NCI-H1694 (cell line): ENCODE data around the gene MCAT.
"Not testable (repeated sequence)": the region's sequence is repeated elsewhere in the genome, so short reads cannot be mapped to it uniquely, and the experiment has no call there.

Source experiments
- DNase-seq: peaks from one replicate; lab custom pipeline; 2025; lab: John Stamatoyannopoulos, UW

The MCAT gene

GRCh38 chr22:43127166-43127908 lies 15.9 kb downstream of the MCAT start:
- DNase-seq: no peak

DNA sequence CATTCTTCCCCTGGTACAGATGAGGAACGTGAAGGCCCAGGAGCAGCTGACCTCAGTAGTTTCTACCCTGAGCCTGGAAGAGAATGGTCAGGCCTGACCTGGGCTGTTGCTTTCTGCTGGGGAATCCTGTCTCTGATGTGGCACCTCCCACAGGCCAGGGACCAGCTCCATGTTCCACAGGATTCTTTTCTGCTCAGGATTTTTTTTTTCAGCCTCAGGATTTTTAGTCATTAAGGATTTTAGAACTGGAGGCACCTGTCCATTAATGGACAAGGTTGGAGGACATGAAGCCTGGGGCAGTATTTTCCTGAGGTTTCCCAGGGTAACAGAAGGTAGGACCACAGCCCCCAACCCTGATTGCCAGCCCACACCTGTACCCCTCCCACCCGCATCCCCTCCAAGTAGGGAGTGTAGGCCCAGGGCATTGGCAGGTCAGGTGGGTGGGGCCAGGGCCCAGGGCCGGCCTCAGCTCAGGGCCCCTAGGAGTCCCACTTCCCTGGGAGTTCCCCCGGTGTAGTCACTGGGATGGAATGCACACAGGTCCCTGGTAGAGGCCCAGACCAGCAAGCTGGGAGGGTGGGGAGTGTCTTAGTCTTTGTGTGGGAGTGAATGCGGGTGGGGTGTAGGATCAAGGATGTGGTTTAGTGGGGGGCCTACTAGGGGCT lies 16.6 kb downstream of the MCAT start:
- DNase-seq: no peak

DNA sequence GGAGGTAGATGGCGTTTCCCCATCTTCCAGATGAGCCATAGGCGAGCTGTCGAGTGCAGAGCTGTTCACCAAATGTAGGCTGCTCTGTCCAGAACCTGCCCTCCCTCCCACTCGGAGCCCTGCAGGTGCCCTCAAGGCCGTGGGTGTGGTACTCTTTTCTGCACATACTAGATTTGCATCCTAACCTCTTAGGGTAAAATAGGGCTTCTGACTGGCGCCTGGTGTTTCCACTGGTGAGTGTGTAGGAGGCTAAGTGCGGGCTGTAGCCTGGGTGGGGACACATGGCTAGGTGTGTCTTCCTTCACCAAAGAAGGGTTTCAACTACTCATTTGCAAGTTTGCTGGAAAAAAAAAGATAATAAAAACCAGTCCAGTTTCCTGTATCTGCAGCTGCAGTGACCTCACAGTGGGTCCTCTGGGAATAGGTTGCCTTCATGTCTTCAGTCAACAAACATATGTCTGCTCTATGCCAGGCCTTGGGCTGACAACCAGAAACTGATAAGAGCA lies 24.2 kb downstream of the MCAT start:
- no peak for DNase-seq

DNA sequence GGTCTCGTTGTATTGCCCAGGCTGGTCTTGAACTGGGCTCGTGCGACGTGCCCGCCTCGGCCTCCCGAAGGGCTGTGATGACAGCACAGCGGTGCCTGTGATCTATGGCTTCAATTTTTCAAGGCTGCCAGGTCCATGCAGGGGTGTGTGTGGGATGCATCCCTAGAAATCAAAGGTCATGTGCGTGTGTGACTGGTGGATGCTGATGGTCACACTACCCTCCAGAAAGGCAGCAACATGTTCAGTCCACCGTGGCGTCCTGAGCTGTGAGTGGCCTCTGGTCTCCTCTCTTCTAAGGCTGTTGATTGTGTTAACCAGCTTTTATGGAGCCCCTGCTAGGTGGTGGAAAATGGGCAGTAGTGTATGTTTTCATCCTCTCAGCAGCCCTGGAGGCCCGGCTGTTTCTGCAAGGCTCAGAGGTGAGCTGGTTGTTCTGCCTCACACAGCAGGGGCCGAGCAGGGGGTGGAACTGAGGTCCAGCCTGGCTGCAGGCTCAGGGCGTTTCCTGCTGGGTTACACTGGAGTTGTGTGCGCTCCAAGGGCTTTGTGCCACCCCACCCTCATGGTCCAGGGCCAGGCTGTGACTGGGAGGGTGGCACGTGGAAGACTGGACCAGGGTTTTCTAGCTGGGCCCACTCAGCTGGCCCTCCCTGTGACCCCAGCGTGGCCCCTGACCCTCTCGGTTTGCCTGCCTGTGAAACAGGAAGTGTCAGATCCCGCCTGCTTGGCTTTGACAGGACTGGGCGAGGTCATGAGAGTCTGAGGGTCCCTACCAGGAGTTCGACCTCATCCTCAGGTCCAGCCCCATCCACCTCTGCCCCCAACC lies 25.0 kb downstream of the MCAT start:
- no peak for DNase-seq

DNA sequence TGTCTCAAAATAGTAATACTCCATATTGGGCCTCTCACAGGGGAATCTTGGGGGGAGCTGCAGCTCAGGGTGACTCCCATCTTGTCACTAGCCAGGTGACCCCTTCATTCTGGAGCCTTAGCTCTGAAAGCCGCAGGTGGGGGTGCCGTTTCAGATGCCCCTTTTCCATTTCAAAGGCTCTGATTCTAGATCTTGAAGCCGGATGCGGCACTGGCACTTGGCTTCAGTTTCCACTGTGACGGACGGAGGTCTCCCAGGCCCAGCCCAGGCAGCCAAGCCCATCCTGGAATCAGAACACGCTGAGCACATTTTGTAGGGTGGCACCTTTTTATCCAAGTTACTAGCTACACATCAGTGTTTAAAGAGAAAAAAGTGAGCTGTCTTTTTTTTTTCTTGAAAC lies 26.3 kb downstream of the MCAT start:
- no peak for DNase-seq

DNA sequence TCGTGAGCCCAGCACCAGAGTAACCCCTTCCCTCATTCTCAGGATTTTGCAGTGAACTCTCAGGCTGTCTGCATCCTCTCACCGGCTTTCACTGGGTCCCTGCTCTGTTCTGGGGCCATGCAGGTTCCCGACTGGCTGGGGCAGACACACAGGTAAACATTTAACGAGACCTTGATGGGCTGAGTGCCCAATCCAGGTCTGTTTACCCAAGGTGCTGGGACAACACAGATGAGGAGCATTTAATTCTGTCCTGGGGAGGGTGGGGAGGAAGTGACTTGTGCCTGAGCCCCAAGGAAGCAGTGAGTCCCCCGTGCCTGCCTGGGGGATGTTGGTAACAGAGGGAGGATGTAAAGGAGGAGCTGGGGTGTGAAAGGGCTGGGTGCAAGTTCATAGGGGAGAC lies 28.2 kb downstream of the MCAT start:
- no peak for DNase-seq

GRCh38 chr22:43113526-43114251 lies 29.5 kb downstream of the MCAT start:
- no peak for DNase-seq

GRCh38 chr22:43110927-43111623 lies 32.1 kb downstream of the MCAT start:
- no peak for DNase-seq

GRCh38 chr22:43110444-43110926 lies 32.7 kb downstream of the MCAT start, which contains the start of gene BIK:
Gene BIK, plus strand, starts transcription at chr22:43110750. Its CDS starts 13,273 bp downstream, at chr22:43124023.
- DNase-seq: peak; percentile 26

DNA sequence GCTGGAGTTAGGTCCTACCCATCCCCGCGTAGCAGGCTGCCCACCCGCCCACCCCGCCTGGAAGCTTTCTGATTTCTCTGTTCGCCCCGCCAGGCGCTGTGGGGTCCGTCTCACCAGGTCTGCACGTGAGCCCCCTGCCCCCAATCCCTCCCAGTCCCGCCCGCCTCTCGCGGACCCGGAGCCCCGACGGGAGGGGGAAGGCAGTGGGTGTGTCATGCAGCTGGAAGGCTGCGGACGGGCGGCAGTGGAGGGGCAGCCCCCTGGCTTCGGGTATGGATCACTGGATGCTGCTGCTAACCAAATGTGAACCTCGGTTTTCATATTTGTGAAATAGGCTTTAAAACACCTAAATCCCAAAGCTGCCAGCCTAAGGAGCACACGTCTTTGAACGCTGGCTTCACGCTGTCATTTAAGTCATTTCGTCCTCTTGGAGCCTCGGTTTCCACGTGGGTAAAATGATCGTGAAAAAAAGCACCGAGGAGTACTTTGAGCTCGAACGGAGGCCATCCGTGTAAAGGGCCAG lies 33.2 kb downstream of the MCAT start:
- no peak for DNase-seq

DNA sequence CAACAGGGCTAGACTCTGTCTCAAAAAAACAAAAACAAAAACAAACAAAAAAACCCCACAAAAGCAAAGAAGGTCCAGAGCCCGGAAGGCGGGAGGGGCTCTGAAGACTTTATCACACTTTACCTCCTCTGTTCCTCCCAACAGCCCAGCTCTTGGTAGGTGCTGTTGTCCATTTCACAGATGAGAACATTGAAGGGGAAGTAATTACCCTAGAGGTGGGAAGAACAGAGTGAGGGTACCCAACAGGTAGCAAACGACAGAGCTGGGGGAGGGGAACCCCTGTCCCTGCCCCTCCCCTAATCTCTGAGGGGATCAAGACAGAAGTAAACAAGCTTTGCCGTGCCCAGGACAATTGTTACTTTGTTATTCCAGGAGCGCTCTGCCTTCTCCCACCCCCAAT lies 33.7 kb downstream of the MCAT start:
- no peak for DNase-seq

- DNase-seq: no peak
Measured at GRCh38 chr22:43106302-43106701, 36.9 kb downstream of the MCAT start.

DNA sequence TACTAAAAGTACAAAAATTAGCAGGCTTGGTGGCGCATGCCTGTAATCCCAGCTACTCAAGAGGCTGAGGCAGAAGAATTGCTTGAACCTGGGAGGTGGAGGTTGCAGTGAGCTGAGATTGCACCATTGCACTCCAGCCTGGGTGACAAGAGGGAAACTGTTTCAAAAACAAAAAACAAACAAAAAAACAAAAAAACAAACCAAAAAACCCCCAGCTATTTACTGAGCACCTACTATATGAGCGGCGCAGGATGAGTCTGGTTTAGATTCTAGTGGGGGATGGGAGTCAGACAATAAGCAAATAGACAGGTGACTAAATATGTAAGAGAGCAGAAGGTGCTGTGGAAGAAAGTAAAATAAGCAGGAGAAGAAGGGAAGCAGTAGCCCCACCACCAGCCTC lies 38.2 kb downstream of the MCAT start:
- DNase-seq: not testable (repeated sequence)

DNA sequence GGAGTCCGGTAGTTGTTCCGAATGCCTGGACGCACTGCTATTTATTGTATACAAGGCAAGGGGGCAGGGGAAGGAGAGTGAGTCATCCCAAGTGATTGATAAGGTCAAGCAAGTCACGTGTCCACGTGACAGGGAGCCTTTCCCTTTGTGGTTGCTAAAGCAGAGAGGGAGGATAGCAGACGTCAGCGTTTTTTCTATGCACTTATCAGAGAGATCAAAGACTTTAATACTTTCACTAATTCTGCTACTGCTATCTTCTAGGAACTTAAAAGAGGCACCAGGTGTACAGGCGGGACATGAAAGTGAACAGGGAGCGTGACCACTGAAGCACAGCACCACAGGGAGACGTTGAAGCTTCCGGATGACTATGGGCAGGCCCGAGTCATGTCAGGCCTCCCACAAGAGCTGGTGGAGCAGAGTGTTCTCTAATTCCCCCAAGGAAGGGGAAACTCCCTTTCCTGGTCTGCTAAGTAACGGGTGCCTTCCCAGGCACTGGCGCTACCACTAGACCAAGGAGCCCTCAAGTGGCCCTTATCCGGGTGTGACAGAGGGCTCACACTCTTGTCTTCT lies 39.1 kb downstream of the MCAT start:
- not testable (repeated sequence) for DNase-seq

DNA sequence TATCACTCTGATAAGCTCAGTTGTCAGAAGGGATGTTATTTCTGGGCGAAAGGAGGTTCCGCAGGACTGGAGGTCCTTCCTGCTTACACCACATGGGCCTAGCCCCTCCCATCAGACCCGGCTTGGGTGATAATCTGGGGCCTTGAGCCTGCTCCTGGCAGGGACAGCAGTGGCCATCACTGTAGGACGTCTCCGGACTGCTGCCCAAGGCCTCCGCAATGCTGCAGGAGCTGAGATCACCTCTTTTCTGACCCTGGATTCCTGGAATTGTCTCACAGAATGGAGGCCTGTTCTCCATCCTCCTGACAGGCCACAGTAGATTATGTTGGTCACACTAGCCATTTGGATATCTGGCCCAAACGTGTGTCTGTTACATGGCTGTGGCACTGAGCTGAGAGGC lies 41.9 kb downstream of the MCAT start:
- DNase-seq: no peak

DNA sequence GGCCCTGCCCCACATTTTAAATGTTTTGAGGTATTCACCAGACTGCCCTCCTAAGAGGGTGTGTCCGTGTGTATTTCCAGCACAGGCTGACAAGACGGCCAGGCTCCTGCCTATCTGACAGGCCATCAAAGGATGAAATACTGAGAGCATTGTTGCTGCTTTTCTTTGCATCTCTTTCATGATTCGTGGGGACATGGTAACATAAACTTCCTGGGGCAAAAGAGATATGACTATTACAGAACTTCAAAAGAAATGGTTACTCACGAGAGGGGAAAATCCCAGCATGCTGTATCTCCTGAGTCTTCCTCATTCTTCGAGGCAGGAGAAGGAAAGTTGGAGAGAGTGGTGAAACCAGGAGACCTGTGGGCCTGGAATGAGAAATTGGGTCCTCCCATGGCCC lies 43.0 kb downstream of the MCAT start:
- no peak for DNase-seq

- DNase-seq: no peak
Measured at GRCh38 chr22:43099095-43099494, 44.1 kb downstream of the MCAT start.

GRCh38 chr22:43098356-43098755 lies 44.8 kb downstream of the MCAT start:
- no peak for DNase-seq

DNA sequence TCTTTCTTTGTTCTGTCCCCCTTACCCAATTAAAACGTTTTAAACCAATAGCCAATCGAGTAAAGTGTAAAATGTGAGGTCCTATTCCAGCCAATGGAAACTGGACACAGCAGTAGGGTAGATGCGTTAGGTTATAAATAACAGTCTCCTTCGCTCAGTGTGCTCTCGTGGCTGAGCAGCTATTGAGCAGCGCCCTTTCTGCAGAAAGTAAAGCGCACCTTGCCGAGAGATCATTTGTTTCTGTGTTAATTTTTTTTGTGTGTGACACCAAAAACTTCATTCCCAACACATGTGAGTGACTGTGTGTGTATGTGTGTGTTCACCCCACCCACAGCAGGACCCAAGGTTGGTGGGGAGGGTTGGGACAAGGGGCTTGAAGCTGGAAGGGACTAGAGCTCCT lies 46.8 kb downstream of the MCAT start:
- DNase-seq: no peak

DNA sequence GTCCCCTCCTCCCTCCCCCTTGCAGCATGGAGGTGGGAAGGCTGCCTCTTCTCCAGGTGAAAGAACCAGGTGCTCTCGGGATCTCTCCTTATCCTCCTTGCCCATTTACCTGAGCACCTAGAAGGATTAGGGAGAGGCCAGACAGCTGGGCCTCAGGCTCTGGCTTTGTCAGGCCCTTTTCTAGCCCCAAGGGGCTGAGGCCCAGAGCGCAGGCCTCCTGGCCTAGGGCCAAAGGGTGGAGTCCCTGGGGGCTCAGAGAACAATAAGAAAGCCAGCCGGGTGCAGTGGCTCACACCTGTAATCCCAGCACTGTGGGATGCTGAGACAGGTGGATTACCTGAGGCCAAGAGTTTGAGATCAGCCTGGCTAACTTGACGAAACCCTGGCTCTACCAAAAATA lies 48.6 kb downstream of the MCAT start:
- no peak for DNase-seq

GRCh38 chr22:43094085-43094484 lies 49.1 kb downstream of the MCAT start:
- no peak for DNase-seq
